HEK293 (cell line): ENCODE measurements around the gene SMCHD1.

ENCODE experiments used
- CTCF ChIA-PET: fragments of 350-600 bp; formaldehyde crosslinking; extraction: SDS; loops from one replicate; lab custom pipeline; 2021; ENCODE audit warnings: antibody characterized with exemption; lab: Yijun Ruan, JAX
- POLR2A ChIA-PET: fragments of 300-600 bp; formaldehyde crosslinking; extraction: SDS; loops from one replicate; lab custom pipeline; 2020; ENCODE audit warnings: antibody characterized with exemption, inconsistent platforms; lab: Yijun Ruan, JAX
- H3K27ac ChIP-seq: fragments of 200-500 bp; sonication (Bioruptor generic); 2 replicates; pipeline ENCODE4 v1.5.1; 2014; ENCODE audit warnings: low read depth, low read length, control low read depth, inconsistent platforms; ENCODE audit errors: extremely low read depth
- H3K36me3 ChIP-seq, 2 experiments: fragments of 200-500 bp in 1 of 2; sonication (Bioruptor generic) in 1 of 2; 1 replicate in 1 of 2; 2 replicates in 1 of 2; pipeline ENCODE4 v1.5.1; 2014 to 2017; ENCODE audit warnings: inconsistent platforms in 2 of 2, low read length in 2 of 2; ENCODE audit not compliant: control insufficient read depth in 2 of 2, insufficient read depth in 1 of 2
- H3K4me1 ChIP-seq: fragments of 200-500 bp; sonication (Bioruptor generic); 2 replicates; pipeline ENCODE4 v1.5.1; 2014; ENCODE audit warnings: mild to moderate bottlenecking, low read length, inconsistent platforms; ENCODE audit not compliant: control insufficient read depth, insufficient read depth
- H3K4me3 ChIP-seq: 2 replicates; pipeline ENCODE4 v1.5.1; 2011; ENCODE audit warnings: low read depth, mild to moderate bottlenecking, control low read depth, low read length, moderate library complexity
- H3K9me3 ChIP-seq: fragments of 200-500 bp; sonication (Bioruptor generic); 2 replicates; pipeline ENCODE4 v1.5.1; 2014; ENCODE audit warnings: low read depth, low read length, inconsistent platforms; ENCODE audit not compliant: control insufficient read depth, insufficient read depth
- EGR2 ChIP-seq: fragments of 450-650 bp; formaldehyde crosslinking; IDR thresholded peaks from 2 replicates; pipeline ENCODE4 v1.5.1; 2016; ENCODE audit warnings: low read depth, missing biosample characterization, missing genetic modification characterization
- FEZF1 ChIP-seq: fragments of 450-650 bp; formaldehyde crosslinking; IDR thresholded peaks from 2 replicates; pipeline ENCODE4 v1.5.1; 2016; ENCODE audit warnings: missing biosample characterization, missing genetic modification characterization
- GLIS2 ChIP-seq: fragments of 450-650 bp; formaldehyde crosslinking; IDR thresholded peaks from 2 replicates; pipeline ENCODE4 v1.5.1; 2016; ENCODE audit warnings: missing biosample characterization, missing genetic modification characterization
- MYNN ChIP-seq: fragments of 450-650 bp; formaldehyde crosslinking; IDR thresholded peaks from 2 replicates; pipeline ENCODE4 v1.5.1; 2016; ENCODE audit warnings: missing biosample characterization, missing genetic modification characterization, borderline replicate concordance
- OVOL3 ChIP-seq: fragments of 450-650 bp; formaldehyde crosslinking; IDR thresholded peaks from 2 replicates; pipeline ENCODE4 v1.5.1; 2016; ENCODE audit warnings: missing biosample characterization, missing genetic modification characterization
- WT1 ChIP-seq: fragments of 450-650 bp; formaldehyde crosslinking; IDR thresholded peaks from 2 replicates; pipeline ENCODE4 v1.5.1; 2016; ENCODE audit warnings: missing biosample characterization, missing genetic modification characterization
- ZNF10 ChIP-seq: fragments of 450-650 bp; formaldehyde crosslinking; IDR thresholded peaks from 2 replicates; pipeline ENCODE4 v1.5.1; 2017; ENCODE audit warnings: missing biosample characterization, missing genetic modification characterization
- ZNF16 ChIP-seq: fragments of 450-650 bp; formaldehyde crosslinking; IDR thresholded peaks from 2 replicates; pipeline ENCODE4 v1.5.1; 2016; ENCODE audit warnings: low read depth, missing biosample characterization, missing genetic modification characterization
- ZNF223 ChIP-seq: fragments of 450-650 bp; formaldehyde crosslinking; IDR thresholded peaks from 2 replicates; pipeline ENCODE4 v1.5.1; 2016; ENCODE audit warnings: missing biosample characterization, missing genetic modification characterization
- ZNF561 ChIP-seq: fragments of 450-650 bp; IDR thresholded peaks from 2 replicates; pipeline ENCODE4 v1.5.1; 2018; ENCODE audit warnings: missing biosample characterization, missing genetic modification characterization, borderline replicate concordance
- ZNF670 ChIP-seq: fragments of 450-650 bp; formaldehyde crosslinking; IDR thresholded peaks from 2 replicates; pipeline ENCODE4 v1.5.1; 2016; ENCODE audit warnings: missing biosample characterization, missing genetic modification characterization, low read depth
- ZNF768 ChIP-seq: fragments of 450-650 bp; formaldehyde crosslinking; IDR thresholded peaks from 2 replicates; pipeline ENCODE4 v1.5.1; 2018; ENCODE audit warnings: missing biosample characterization, mild to moderate bottlenecking, missing genetic modification characterization
- TF ChIP-seq, protein P1 (sequence below): fragments of 450-650 bp; formaldehyde crosslinking; IDR thresholded peaks from 2 replicates; pipeline ENCODE4 v1.5.1; 2016; ENCODE audit warnings: missing biosample characterization, missing genetic modification characterization
- TF ChIP-seq, protein P2 (sequence below): fragments of 450-650 bp; formaldehyde crosslinking; IDR thresholded peaks from 2 replicates; pipeline ENCODE4 v1.5.1; 2017; ENCODE audit warnings: missing biosample characterization, missing genetic modification characterization
- TF ChIP-seq, protein P3 (sequence below): fragments of 450-650 bp; formaldehyde crosslinking; IDR thresholded peaks from 2 replicates; pipeline ENCODE4 v1.5.1; 2016; ENCODE audit warnings: missing biosample characterization, missing genetic modification characterization, borderline replicate concordance
- TF ChIP-seq, protein P4 (sequence below): fragments of 450-650 bp; formaldehyde crosslinking; IDR thresholded peaks from 2 replicates; pipeline ENCODE4 v1.5.1; 2016; ENCODE audit warnings: missing biosample characterization, missing genetic modification characterization
- TF ChIP-seq, protein P5 (sequence below): IDR thresholded peaks from 2 replicates; pipeline ENCODE4 v1.6.1; 2011; ENCODE audit warnings: mild to moderate bottlenecking, low read depth, low read length, borderline replicate concordance
- TF ChIP-seq, protein P6 (sequence below): fragments of 450-650 bp; formaldehyde crosslinking; IDR thresholded peaks from 2 replicates; pipeline ENCODE4 v1.5.1; 2016; ENCODE audit warnings: missing biosample characterization, missing genetic modification characterization
- TF ChIP-seq, protein P7 (sequence below): fragments of 450-650 bp; formaldehyde crosslinking; IDR thresholded peaks from 2 replicates; pipeline ENCODE4 v1.5.1; 2016; ENCODE audit warnings: missing biosample characterization, missing genetic modification characterization

The SMCHD1 gene

DNA sequence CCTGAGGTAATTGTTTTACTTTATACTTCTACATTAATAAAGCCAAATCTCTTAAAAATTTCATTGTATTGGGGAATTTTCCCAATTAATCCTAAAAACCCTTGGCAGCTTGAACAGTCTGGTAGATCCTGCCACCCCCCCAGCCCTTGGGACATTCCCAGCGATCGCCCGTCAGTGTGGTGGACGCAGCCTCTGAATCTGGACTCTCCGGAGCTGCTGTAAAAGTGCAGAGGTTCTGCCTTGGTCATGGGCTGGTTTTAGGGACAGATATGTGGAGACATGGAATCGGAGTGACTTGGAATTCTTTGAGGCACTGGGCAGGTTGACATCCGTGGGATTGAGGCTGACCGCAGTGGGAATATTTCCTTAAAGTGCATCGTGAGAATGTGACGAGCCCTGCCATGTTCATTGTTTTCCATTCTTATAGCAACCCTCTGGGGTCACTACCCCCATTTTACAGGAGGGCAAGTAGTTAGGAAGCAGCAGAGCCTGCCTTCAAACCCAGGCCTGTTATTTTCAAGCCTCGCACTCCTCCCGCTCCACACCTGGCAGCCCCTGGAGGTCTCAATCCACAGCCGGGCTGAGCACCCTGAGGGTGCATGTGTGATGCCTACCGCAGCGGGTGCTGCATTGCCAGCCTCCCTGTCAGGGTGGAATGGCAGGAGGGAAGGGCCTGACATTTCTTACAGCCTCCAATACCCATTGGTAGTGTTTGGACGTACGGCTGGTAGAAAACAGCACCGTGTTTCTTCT is 197.8 kb downstream of the SMCHD1 start:
- CTCF ChIA-PET = no interaction called here

More for the DNA sequence above, 197.8 kb downstream of the SMCHD1 start:
- H3K36me3 ChIP-seq = no peaks in the 10 kb centered on the region
- no peak overlapping the region for H3K4me3 ChIP-seq
- TF ChIP-seq WT1 (tag by site-specific recombination) (no peak), EGR2 (no peak), ZNF561 (tag by site-specific recombination) (no peak), ZNF670 (tag by site-specific recombination) (no peak), GLIS2 (tag by site-specific recombination) (no peak), ZNF223 (no peak), MYNN (no peak), FEZF1 (tag by site-specific recombination) (no peak), ZNF10 (tag by site-specific recombination) (no peak), ZNF16 (tag by site-specific recombination) (no peak), OVOL3 (tag by site-specific recombination) (no peak), ZNF768 (tag by site-specific recombination) (no peak)
- TF ChIP-seq, protein P1, sequence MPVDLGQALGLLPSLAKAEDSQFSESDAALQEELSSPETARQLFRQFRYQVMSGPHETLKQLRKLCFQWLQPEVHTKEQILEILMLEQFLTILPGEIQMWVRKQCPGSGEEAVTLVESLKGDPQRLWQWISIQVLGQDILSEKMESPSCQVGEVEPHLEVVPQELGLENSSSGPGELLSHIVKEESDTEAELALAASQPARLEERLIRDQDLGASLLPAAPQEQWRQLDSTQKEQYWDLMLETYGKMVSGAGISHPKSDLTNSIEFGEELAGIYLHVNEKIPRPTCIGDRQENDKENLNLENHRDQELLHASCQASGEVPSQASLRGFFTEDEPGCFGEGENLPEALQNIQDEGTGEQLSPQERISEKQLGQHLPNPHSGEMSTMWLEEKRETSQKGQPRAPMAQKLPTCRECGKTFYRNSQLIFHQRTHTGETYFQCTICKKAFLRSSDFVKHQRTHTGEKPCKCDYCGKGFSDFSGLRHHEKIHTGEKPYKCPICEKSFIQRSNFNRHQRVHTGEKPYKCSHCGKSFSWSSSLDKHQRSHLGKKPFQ (tag by site-specific recombination) = no peak
- TF ChIP-seq, protein P2, sequence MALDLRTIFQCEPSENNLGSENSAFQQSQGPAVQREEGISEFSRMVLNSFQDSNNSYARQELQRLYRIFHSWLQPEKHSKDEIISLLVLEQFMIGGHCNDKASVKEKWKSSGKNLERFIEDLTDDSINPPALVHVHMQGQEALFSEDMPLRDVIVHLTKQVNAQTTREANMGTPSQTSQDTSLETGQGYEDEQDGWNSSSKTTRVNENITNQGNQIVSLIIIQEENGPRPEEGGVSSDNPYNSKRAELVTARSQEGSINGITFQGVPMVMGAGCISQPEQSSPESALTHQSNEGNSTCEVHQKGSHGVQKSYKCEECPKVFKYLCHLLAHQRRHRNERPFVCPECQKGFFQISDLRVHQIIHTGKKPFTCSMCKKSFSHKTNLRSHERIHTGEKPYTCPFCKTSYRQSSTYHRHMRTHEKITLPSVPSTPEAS = no peak
- TF ChIP-seq, protein P3, sequence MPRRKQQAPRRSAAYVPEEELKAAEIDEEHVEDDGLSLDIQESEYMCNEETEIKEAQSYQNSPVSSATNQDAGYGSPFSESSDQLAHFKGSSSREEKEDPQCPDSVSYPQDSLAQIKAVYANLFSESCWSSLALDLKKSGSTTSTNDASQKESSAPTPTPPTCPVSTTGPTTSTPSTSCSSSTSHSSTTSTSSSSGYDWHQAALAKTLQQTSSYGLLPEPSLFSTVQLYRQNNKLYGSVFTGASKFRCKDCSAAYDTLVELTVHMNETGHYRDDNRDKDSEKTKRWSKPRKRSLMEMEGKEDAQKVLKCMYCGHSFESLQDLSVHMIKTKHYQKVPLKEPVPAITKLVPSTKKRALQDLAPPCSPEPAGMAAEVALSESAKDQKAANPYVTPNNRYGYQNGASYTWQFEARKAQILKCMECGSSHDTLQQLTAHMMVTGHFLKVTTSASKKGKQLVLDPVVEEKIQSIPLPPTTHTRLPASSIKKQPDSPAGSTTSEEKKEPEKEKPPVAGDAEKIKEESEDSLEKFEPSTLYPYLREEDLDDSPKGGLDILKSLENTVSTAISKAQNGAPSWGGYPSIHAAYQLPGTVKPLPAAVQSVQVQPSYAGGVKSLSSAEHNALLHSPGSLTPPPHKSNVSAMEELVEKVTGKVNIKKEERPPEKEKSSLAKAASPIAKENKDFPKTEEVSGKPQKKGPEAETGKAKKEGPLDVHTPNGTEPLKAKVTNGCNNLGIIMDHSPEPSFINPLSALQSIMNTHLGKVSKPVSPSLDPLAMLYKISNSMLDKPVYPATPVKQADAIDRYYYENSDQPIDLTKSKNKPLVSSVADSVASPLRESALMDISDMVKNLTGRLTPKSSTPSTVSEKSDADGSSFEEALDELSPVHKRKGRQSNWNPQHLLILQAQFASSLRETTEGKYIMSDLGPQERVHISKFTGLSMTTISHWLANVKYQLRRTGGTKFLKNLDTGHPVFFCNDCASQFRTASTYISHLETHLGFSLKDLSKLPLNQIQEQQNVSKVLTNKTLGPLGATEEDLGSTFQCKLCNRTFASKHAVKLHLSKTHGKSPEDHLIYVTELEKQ (tag by site-specific recombination) = no peak
- TF ChIP-seq, protein P4, sequence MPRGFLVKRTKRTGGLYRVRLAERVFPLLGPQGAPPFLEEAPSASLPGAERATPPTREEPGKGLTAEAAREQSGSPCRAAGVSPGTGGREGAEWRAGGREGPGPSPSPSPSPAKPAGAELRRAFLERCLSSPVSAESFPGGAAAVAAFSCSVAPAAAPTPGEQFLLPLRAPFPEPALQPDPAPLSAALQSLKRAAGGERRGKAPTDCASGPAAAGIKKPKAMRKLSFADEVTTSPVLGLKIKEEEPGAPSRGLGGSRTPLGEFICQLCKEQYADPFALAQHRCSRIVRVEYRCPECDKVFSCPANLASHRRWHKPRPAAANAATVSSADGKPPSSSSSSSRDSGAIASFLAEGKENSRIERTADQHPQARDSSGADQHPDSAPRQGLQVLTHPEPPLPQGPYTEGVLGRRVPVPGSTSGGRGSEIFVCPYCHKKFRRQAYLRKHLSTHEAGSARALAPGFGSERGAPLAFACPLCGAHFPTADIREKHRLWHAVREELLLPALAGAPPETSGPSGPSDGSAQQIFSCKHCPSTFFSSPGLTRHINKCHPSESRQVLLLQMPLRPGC (tag by site-specific recombination) = no peak
- TF ChIP-seq, protein P5, sequence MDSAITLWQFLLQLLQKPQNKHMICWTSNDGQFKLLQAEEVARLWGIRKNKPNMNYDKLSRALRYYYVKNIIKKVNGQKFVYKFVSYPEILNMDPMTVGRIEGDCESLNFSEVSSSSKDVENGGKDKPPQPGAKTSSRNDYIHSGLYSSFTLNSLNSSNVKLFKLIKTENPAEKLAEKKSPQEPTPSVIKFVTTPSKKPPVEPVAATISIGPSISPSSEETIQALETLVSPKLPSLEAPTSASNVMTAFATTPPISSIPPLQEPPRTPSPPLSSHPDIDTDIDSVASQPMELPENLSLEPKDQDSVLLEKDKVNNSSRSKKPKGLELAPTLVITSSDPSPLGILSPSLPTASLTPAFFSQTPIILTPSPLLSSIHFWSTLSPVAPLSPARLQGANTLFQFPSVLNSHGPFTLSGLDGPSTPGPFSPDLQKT = no peak
- TF ChIP-seq, protein P6, sequence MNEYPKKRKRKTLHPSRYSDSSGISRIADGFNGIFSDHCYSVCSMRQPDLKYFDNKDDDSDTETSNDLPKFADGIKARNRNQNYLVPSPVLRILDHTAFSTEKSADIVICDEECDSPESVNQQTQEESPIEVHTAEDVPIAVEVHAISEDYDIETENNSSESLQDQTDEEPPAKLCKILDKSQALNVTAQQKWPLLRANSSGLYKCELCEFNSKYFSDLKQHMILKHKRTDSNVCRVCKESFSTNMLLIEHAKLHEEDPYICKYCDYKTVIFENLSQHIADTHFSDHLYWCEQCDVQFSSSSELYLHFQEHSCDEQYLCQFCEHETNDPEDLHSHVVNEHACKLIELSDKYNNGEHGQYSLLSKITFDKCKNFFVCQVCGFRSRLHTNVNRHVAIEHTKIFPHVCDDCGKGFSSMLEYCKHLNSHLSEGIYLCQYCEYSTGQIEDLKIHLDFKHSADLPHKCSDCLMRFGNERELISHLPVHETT = no peak
- TF ChIP-seq, protein P7, sequence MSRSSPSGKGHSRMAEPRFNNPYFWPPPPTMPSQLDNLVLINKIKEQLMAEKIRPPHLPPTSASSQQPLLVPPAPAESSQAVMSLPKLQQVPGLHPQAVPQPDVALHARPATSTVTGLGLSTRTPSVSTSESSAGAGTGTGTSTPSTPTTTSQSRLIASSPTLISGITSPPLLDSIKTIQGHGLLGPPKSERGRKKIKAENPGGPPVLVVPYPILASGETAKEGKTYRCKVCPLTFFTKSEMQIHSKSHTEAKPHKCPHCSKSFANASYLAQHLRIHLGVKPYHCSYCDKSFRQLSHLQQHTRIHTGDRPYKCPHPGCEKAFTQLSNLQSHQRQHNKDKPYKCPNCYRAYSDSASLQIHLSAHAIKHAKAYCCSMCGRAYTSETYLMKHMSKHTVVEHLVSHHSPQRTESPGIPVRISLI = no peak
- peaks cover 4% of the 10 kb centered on the region; the same call in 1 of the 2 replicates for H3K4me1 ChIP-seq
- H3K27ac ChIP-seq = no peak overlapping the region
- POLR2A ChIA-PET = no interaction called here
- no peaks in the 10 kb centered on the region for H3K9me3 ChIP-seq
